SU-DHL-6 (cell line): ENCODE measurements around the gene PLOD2.

Experiments used
- H2AFZ ChIP-seq: fragments of 200-600 bp; sonication (generic); 2 replicates; pipeline ENCODE4 v1.6.1; 2014; ENCODE audit warnings: low read depth, mild to moderate bottlenecking, moderate library complexity, mixed read lengths, antibody characterized with exemption, low read length; ENCODE audit not compliant: severe bottlenecking
- H3F3A ChIP-seq: fragments of 200-600 bp; shearing (Covaris generic); 2 replicates; pipeline ENCODE4 v1.6.0; 2016; ENCODE audit warnings: antibody characterized with exemption, mild to moderate bottlenecking; ENCODE audit not compliant: insufficient read depth
- H3K27ac ChIP-seq: fragments of 200-600 bp; sonication (generic); 2 replicates; pipeline ENCODE4 v1.5.1; 2016; ENCODE audit warnings: low read depth, mild to moderate bottlenecking, low read length, moderate library complexity, mixed read lengths
- H3K27me3 ChIP-seq: fragments of 200-600 bp; sonication (generic), shearing (Covaris generic); 2 replicates; pipeline ENCODE4 v1.6.0; 2014; ENCODE audit warnings: mild to moderate bottlenecking, low read length
- H3K36me3 ChIP-seq: fragments of 200-600 bp; sonication (generic); 2 replicates; pipeline ENCODE4 v1.6.1; 2014; ENCODE audit warnings: mild to moderate bottlenecking, low read length, mixed read lengths
- H3K4me2 ChIP-seq: fragments of 300-600, 200-600 bp; shearing (Covaris generic), sonication (generic); 2 replicates; pipeline ENCODE4 v1.6.0; 2014; ENCODE audit warnings: low read length, low read depth, mild to moderate bottlenecking; ENCODE audit not compliant: poor library complexity, severe bottlenecking
- H3K4me3 ChIP-seq: fragments of 200-600 bp; sonication (generic); 2 replicates; pipeline ENCODE4 v1.5.1; 2014; ENCODE audit warnings: antibody characterized with exemption, low read length, mild to moderate bottlenecking, mixed read lengths; ENCODE audit not compliant: insufficient read depth, poor library complexity, severe bottlenecking
- H3K79me2 ChIP-seq: fragments of 200-600 bp; sonication (generic); 2 replicates; pipeline ENCODE4 v1.6.1; 2014; ENCODE audit warnings: mild to moderate bottlenecking, low read length, moderate library complexity; ENCODE audit not compliant: insufficient read depth
- H3K9ac ChIP-seq: fragments of 200-600 bp; sonication (generic); 2 replicates; pipeline ENCODE4 v1.7.0; 2014; ENCODE audit warnings: mild to moderate bottlenecking, low read length
- H3K9me2 ChIP-seq: fragments of 200-600 bp; sonication (generic); replicated peaks from 2 replicates; pipeline ENCODE4 v1.6.1; 2014; ENCODE audit warnings: low read length; ENCODE audit not compliant: insufficient read depth
- H3K9me3 ChIP-seq: fragments of 200-600 bp; sonication (generic); 2 replicates; pipeline ENCODE4 v1.6.1; 2014; ENCODE audit warnings: low read length, mixed read lengths; ENCODE audit not compliant: insufficient read depth
- H4K20me1 ChIP-seq: fragments of 200-600 bp; sonication (generic); 2 replicates; pipeline ENCODE4 v1.6.1; 2014; ENCODE audit warnings: low read depth, mild to moderate bottlenecking, antibody characterized with exemption, low read length, moderate library complexity, mixed read lengths
- EZH2phosphoT487 ChIP-seq: fragments of 200-600 bp; sonication (generic), shearing (Covaris generic); conservative IDR thresholded peaks from 2 replicates; pipeline ENCODE4 v1.6.1; 2018; ENCODE audit warnings: mild to moderate bottlenecking, antibody characterized with exemption, low read length, moderate library complexity, mixed read lengths
- TF ChIP-seq, protein P1 (sequence below): fragments of 200-600 bp; sonication (generic); IDR thresholded peaks from one replicate; pipeline ENCODE4 v1.5.1; 2017; ENCODE audit warnings: antibody characterized with exemption, mild to moderate bottlenecking, low read length, moderate library complexity; ENCODE audit not compliant: insufficient read depth, poor library complexity, severe bottlenecking

PLOD2 gene

DNA sequence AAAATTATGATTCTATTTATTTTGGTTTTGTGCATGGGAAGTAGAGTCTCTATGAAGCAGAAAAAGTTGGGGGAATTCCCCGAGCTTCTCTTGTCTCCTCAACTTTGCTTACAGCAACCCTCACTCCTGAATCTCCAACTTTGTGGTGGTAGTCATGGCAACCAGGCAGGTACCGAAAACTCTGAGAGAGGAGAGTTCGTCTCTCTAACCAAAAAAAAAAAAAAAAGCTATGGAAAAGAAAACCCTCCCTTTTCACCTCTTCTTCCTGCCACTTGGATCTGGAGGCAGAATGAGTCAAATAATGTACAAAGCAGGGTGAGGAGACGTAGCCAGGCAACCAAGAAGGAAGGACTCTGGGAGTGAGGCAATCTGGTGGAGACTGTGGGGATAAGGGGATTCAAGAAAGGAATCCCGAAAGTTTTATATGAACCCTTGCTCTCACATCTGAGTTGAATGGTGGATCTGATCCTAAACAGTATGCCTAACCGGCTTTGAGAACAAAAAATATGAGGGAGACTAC, 108.1 kb downstream of the PLOD2 start:
- TF ChIP-seq EZH2phosphoT487: no peak
- TF ChIP-seq, protein P1, sequence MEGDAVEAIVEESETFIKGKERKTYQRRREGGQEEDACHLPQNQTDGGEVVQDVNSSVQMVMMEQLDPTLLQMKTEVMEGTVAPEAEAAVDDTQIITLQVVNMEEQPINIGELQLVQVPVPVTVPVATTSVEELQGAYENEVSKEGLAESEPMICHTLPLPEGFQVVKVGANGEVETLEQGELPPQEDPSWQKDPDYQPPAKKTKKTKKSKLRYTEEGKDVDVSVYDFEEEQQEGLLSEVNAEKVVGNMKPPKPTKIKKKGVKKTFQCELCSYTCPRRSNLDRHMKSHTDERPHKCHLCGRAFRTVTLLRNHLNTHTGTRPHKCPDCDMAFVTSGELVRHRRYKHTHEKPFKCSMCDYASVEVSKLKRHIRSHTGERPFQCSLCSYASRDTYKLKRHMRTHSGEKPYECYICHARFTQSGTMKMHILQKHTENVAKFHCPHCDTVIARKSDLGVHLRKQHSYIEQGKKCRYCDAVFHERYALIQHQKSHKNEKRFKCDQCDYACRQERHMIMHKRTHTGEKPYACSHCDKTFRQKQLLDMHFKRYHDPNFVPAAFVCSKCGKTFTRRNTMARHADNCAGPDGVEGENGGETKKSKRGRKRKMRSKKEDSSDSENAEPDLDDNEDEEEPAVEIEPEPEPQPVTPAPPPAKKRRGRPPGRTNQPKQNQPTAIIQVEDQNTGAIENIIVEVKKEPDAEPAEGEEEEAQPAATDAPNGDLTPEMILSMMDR: no peak
- Histone ChIP-seq H3K4me2 (no peak overlapping the region), H4K20me1 (no peaks in the 10 kb centered on the region), H3K36me3 (no peaks in the 10 kb centered on the region), H3K79me2 (no peaks in the 10 kb centered on the region), H3K27me3 (no peaks in the 10 kb centered on the region), H3K27ac (no peak overlapping the region), H3K4me3 (no peak overlapping the region), H3K9me3 (no peaks in the 10 kb centered on the region), H3K9ac (no peak overlapping the region), H3K9me2 (no peaks in the 10 kb centered on the region), H3F3A (no peaks in the 10 kb centered on the region), H2AFZ (no peak overlapping the region)

DNA sequence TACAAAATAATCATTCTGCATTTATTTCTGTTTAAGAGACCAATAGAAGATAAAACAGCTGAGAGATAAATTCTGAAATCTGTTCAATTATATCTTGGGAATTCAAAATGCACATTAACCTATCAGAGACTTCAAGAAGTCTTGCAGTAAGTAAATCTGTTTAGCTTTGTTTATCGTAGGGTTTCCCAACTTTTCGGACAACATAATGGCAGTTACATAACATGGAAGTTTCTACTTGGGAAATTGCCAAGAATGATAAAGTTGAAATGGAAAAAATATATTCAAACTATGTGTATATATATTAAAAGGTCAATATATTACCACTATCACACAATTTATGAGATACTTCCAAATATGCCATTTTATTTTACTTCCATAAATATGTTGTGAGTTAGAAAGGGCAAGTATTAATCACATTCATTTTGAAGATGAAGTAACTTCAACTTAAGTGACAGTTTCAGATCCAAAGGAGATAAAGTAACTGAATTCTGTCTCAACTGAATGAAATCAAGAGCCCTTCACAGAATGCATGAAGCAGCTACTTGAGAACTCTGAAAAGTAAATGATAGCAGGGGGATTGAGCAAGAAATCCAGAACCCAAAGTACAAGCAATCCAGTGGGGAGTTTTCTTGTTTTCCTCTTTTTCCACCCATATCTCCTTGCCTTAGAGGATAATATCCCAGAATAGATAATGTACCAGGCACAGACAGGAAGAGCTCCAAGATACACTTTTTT, 108.8 kb downstream of the PLOD2 start:
- Histone ChIP-seq H2AFZ (no peak overlapping the region), H3F3A (no peaks in the 10 kb centered on the region), H3K27ac (no peak overlapping the region)

DNA sequence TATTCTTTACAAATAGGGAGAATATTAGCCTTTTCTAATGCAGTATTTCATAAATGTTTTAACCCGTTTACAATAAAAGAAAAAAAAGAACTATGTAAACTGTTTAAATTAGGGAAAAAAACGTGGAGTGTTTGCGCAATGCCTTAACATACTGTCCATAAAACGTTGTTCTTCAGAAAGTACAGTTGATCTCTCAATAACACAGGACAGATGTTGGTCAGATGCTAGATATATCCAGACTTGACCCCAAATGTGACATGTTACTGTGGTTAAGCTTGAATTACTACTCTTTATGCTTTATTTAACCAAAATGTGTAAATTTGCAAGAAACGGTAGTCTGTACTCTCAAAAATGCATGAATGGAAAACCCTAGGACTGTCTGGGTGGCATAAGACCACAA, 110.3 kb downstream of the PLOD2 start:
- Histone ChIP-seq H3K9me2 (no peaks in the 10 kb centered on the region), H3K27me3 (no peaks in the 10 kb centered on the region), H3K4me3 (no peak overlapping the region), H3F3A (no peaks in the 10 kb centered on the region), H3K79me2 (no peaks in the 10 kb centered on the region), H3K9me3 (no peaks in the 10 kb centered on the region), H3K27ac (no peak overlapping the region), H3K4me2 (no peak overlapping the region), H4K20me1 (no peaks in the 10 kb centered on the region), H3K36me3 (no peaks in the 10 kb centered on the region), H3K9ac (no peak overlapping the region), H2AFZ (no peak overlapping the region)
- TF ChIP-seq, protein P1: no peak
- no peak for TF ChIP-seq EZH2phosphoT487

More for the DNA sequence above, 108.8 kb downstream of the PLOD2 start:
- TF ChIP-seq, protein P1: no peak
- TF ChIP-seq EZH2phosphoT487: no peak
- Histone ChIP-seq H3K4me2 (no peak overlapping the region), H3K9me2 (no peaks in the 10 kb centered on the region), H4K20me1 (no peaks in the 10 kb centered on the region), H3K4me3 (no peak overlapping the region), H3K27me3 (no peaks in the 10 kb centered on the region), H3K36me3 (no peaks in the 10 kb centered on the region), H3K9ac (no peak overlapping the region), H3K79me2 (no peaks in the 10 kb centered on the region), H3K9me3 (no peaks in the 10 kb centered on the region)
